ENCODE measurements around the gene ARID3A.

ARID3A gene

GRCh38 chr19:960601-960938 lies 34.7 kb downstream of the ARID3A start:
- H3K27ac ChIP-seq, result no peak overlapping the region
- intact Hi-C loops (cut with DNase I; ENCODE audit: low total_unique reads), result no loop called here
- peaks cover 0 to 17% (median 11%) of the 10 kb centered on the region in 3 donors for H3K36me3 ChIP-seq
- no peak for DNase-seq
- no peaks in the 10 kb centered on the region for H3K9me3 ChIP-seq
- H3K27me3 ChIP-seq, result peaks cover 0 to 12% of the 10 kb centered on the region in 2 donors
- H3K4me1 ChIP-seq, result no peaks in the 10 kb centered on the region
- TF ChIP-seq CTCF (IDR thresholded peaks at IDR 0.05), result no peak
- no peak overlapping the region for H3K4me3 ChIP-seq

GRCh38 chr19:961866-962620 lies 36.2 kb downstream of the ARID3A start:
- Histone ChIP-seq H3K27ac (no peak overlapping the region), H3K9me3 (no peaks in the 10 kb centered on the region), H3K27me3 (peaks cover 0 to 3% of the 10 kb centered on the region in 2 donors), H3K4me1 (no peaks in the 10 kb centered on the region), H3K4me3 (no peak overlapping the region), H3K36me3 (peaks cover 0 to 28% (median 18%) of the 10 kb centered on the region in 3 donors)
- intact Hi-C loops (cut with DNase I; ENCODE audit: low total_unique reads), result no loop called here
- no peak for TF ChIP-seq CTCF (IDR thresholded peaks at IDR 0.05)
- DNase-seq, result no peak

- DNase-seq, result no peak
- intact Hi-C loops (cut with DNase I; ENCODE audit: low total_unique reads), result no loop called here
- Histone ChIP-seq H3K4me1 (no peaks in the 10 kb centered on the region), H3K27me3 (peaks cover 0 to 3% of the 10 kb centered on the region in 2 donors), H3K27ac (no peak overlapping the region), H3K4me3 (no peak overlapping the region), H3K9me3 (no peaks in the 10 kb centered on the region), H3K36me3 (peaks cover 0 to 33% (median 25%) of the 10 kb centered on the region in 3 donors)
- TF ChIP-seq CTCF (IDR thresholded peaks at IDR 0.05), result no peak
These were observed 37.0 kb downstream of the ARID3A start for GRCh38 chr19:962683-963400.

GRCh38 chr19:963486-963951 lies 37.7 kb downstream of the ARID3A start:
- Histone ChIP-seq H3K36me3 (peaks cover 0 to 37% (median 29%) of the 10 kb centered on the region in 3 donors), H3K27me3 (peaks cover 0 to 3% of the 10 kb centered on the region in 2 donors), H3K4me1 (no peaks in the 10 kb centered on the region), H3K4me3 (no peak overlapping the region), H3K27ac (no peak overlapping the region), H3K9me3 (no peaks in the 10 kb centered on the region)
- intact Hi-C loops (cut with DNase I; ENCODE audit: low total_unique reads), result no loop called here
- no peak for TF ChIP-seq CTCF (IDR thresholded peaks at IDR 0.05)
- no peak for DNase-seq

GRCh38 chr19:964116-964520 lies 38.3 kb downstream of the ARID3A start:
- Histone ChIP-seq H3K27me3 (peaks cover 0 to 3% of the 10 kb centered on the region in 2 donors), H3K27ac (no peak overlapping the region), H3K9me3 (no peaks in the 10 kb centered on the region), H3K36me3 (peaks cover 0 to 43% (median 35%) of the 10 kb centered on the region in 3 donors), H3K4me3 (no peak overlapping the region), H3K4me1 (no peaks in the 10 kb centered on the region)
- TF ChIP-seq CTCF (IDR thresholded peaks at IDR 0.05), result no peak
- DNase-seq, result no peak
- intact Hi-C loops (cut with DNase I; ENCODE audit: low total_unique reads), result no loop called here
